ENCODE data around the gene IL17RB. TPM values are rescaled to one million over a fixed set of nuclear protein-coding genes. Genes with fewer than 3 reads are reported as not detected.

The IL17RB gene
- total and polyA plus RNA-seq, 2 of the 4 experiments (the other 2 are of a cell fraction): under 0.01 TPM; not detected in 1

DNA sequence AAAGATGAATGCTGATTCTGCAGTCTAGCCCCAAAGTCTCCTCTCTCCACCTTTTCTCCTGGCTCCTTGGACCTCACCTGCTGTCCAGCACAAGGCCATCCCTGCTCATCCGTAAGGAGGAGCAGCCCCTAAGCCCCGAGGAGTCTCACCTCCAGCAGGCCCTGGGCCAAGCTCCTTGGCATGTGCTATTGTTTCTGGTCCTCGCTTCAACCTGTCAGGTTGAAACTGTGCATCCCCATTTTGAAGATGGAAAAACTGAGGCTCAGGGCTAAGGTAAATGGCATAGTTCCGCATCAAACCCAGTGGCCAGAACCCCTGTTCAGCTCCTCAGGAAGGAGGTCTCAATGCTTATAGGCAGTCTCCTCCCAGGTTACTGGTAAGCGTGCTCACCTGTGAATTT, 26.3 kb upstream of the IL17RB start:
- POLR2A ChIA-PET (ENCODE audit: unreplicated experiment): no interaction called here
- intact Hi-C loops (cut with micrococcal nuclease): no loop called here
- Histone ChIP-seq H2BK5ac (ENCODE audit: low read depth, low read length, poor library complexity, severe bottlenecking) (no peak overlapping the region), H3K18ac (ENCODE audit: low read depth, low read length) (no peak overlapping the region), H4K8ac (ENCODE audit: low read depth in 2 of 2, low read length in 2 of 2) (no peak overlapping the region), H3K36me3 (ENCODE audit: control insufficient read depth, insufficient read depth, low read length) (no peaks in the 10 kb centered on the region), H3K27ac (ENCODE audit: insufficient read depth, low read length) (no peak overlapping the region), H3K4ac (ENCODE audit: low read depth, low read length) (no peak overlapping the region), H3K27me3 (ENCODE audit: control insufficient read depth, insufficient read depth, low read length) (peaks cover 7% of the 10 kb centered on the region), H3K4me3 (ENCODE audit: insufficient read depth, low read depth, low read length) (no peak overlapping the region), H3K56ac (ENCODE audit: extremely low read depth, insufficient read depth, low read length) (no peak overlapping the region), H3K9ac (ENCODE audit: low read depth, low read length) (no peak overlapping the region), H4K20me1 (ENCODE audit: insufficient read depth, low read length) (no peaks in the 10 kb centered on the region), H2AK5ac (ENCODE audit: low read depth, low read length) (no peak overlapping the region), H3K14ac (replicated peaks; ENCODE audit: low read depth, low read length) (no peak overlapping the region), H2BK15ac (ENCODE audit: low read depth, low read length) (no peak overlapping the region), H3K9me1 (ENCODE audit: insufficient read depth, low read length) (no peaks in the 10 kb centered on the region), H2BK20ac (ENCODE audit: low read depth, low read length) (no peak overlapping the region), H3K79me1 (ENCODE audit: low read depth in 1 of 2, low read length in 2 of 2) (no peaks in the 10 kb centered on the region), H2AFZ (replicated peaks; ENCODE audit: low read length, poor library complexity) (no peak overlapping the region), H3K9me3 (ENCODE audit: control insufficient read depth, insufficient read depth, low read length) (no peaks in the 10 kb centered on the region), H4K5ac (ENCODE audit: low read depth, low read length) (no peak overlapping the region), H3K23ac (ENCODE audit: low read depth, low read length) (no peak overlapping the region), H3K4me2 (ENCODE audit: low read depth, low read length) (no peak overlapping the region), H2AK9ac (replicated peaks; ENCODE audit: low read depth, low read length, poor library complexity) (no peak overlapping the region), H3K4me1 (ENCODE audit: control insufficient read depth, insufficient read depth, low read length) (no peaks in the 10 kb centered on the region), H4K91ac (ENCODE audit: insufficient read depth, low read depth, low read length) (no peak overlapping the region), H2BK120ac (ENCODE audit: low read depth, low read length) (no peak overlapping the region)
- no peak for DNase-seq
- dilution Hi-C loops (cut with HindIII; ENCODE audit: low sequenced_read_pairs, unreplicated experiment): no loop called here
- in situ Hi-C loops (cut with MboI; ENCODE audit: low sequenced_read_pairs): no loop called here
- CTCF ChIA-PET: no interaction called here
- BruUV-seq (replicated peaks): no TSS peak
- no peak for ATAC-seq (ENCODE audit: low read depth)
- no CpG with 5 or more reads among the region's 5 CpGs for whole genome bisulfite sequencing, 2 experiments (ENCODE audit: extremely low coverage in 2 of 2, insufficient read length in 1 of 2)
- TF ChIP-seq NFE2L2 (IDR thresholded peaks at IDR 0.05; ENCODE audit: low read depth, low read length): no peak
- no peak for TF ChIP-seq SMC3 (IDR thresholded peaks at IDR 0.05; ENCODE audit: low read depth, low read length)
- no peak for TF ChIP-seq MXI1 (IDR thresholded peaks at IDR 0.05; ENCODE audit: borderline replicate concordance, low read depth, low read length)
- TF ChIP-seq, protein P1, sequence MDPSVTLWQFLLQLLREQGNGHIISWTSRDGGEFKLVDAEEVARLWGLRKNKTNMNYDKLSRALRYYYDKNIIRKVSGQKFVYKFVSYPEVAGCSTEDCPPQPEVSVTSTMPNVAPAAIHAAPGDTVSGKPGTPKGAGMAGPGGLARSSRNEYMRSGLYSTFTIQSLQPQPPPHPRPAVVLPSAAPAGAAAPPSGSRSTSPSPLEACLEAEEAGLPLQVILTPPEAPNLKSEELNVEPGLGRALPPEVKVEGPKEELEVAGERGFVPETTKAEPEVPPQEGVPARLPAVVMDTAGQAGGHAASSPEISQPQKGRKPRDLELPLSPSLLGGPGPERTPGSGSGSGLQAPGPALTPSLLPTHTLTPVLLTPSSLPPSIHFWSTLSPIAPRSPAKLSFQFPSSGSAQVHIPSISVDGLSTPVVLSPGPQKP (IDR thresholded peaks at IDR 0.05; ENCODE audit: borderline replicate concordance, low read depth, low read length): no peak
- TF ChIP-seq CHD1 (IDR thresholded peaks at IDR 0.05; ENCODE audit: low read depth, low read length): no peak
- no peak for TF ChIP-seq POLR2A (IDR thresholded peaks at IDR 0.05; ENCODE audit: low read depth, low read length)
- TF ChIP-seq RFX5 (IDR thresholded peaks at IDR 0.05; ENCODE audit: low read depth, low read length): no peak
- TF ChIP-seq RCOR1 (IDR thresholded peaks at IDR 0.05; ENCODE audit: insufficient replicate concordance, low read length): no peak
- no peak for TF ChIP-seq RAD21 (IDR thresholded peaks at IDR 0.05; ENCODE audit: low read length)

Measured in IMR-90 (cell line).